ENCODE data around the gene FBXO42.
"Not testable (repeated sequence)": the region's sequence is repeated elsewhere in the genome, so short reads cannot be mapped to it uniquely, and the experiment has no call there.

Gene FBXO42

DNA sequence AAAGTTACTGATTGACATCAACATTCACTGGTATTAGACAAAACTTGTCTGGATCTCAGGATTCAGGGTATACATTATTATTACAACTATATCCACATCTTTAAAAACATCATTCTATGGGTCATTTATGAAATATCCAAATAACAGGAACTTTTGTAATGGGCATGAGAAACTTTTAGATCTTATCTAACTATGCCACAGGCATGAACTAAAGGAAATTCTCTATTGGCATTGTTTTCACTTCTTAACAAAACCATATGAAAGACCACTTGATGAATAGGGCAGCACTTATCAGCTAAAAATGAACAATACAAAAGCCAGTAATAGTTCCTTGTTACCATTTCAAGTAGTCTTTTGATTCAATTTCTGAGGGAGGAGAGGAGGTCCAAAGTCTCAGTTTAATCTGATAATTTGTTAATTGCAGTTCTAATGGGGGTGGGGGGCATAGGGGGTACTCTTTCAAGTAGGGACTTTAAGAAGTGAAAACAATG lies 84.5 kb downstream of the FBXO42 start:
- H3K36me3 Mint-ChIP-seq: no peaks in the 10 kb centered on the region
- no peaks in the 10 kb centered on the region for H3K9me3 Mint-ChIP-seq (ENCODE audit: low read depth)
- peaks cover 25% of the 10 kb centered on the region for H3K4me1 Mint-ChIP-seq (ENCODE audit: low read depth)
- no peak overlapping the region for H3K27ac Mint-ChIP-seq
- H3K4me3 Mint-ChIP-seq: no peak overlapping the region
- H3K27me3 Mint-ChIP-seq: no peaks in the 10 kb centered on the region

DNA sequence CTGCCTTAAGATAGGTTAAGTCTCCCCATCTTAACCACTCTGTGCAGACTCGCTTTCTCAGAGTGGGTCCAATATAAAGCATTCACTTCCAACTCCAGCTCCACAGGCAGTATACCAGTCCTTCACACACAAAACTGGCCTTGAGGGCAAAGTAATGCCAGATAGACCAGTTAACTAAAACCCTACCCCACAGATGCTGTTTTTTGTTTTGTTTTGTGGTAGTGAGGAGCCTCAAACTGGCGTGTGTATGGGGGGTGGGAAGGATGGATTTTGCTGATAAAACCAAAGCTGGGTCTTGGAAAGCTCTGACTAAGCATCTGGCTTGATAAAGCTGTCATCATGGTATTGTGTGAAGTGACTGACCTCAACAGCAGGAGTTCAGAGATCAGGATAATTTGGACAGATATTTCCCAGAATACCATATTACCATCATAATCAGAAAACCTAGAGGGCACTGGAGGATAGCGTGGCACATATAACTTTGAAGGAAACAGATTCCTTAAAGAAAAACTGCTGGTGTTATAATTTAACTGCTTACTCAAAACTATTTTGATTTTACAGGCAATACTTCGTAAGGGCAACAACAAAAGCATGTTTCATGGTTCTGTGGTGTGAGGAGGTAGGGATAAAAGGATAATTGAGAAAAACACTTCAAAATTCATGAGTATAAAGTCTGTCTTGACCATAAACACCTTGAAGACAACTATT lies 85.7 kb downstream of the FBXO42 start:
- Mint-ChIP-seq H3K4me3 (no peak overlapping the region), H3K36me3 (no peaks in the 10 kb centered on the region), H3K9me3 (ENCODE audit: low read depth) (no peaks in the 10 kb centered on the region), H3K4me1 (ENCODE audit: low read depth) (peaks cover 25% of the 10 kb centered on the region), H3K27ac (peak overlapping the region; percentile 23), H3K27me3 (no peaks in the 10 kb centered on the region)

DNA sequence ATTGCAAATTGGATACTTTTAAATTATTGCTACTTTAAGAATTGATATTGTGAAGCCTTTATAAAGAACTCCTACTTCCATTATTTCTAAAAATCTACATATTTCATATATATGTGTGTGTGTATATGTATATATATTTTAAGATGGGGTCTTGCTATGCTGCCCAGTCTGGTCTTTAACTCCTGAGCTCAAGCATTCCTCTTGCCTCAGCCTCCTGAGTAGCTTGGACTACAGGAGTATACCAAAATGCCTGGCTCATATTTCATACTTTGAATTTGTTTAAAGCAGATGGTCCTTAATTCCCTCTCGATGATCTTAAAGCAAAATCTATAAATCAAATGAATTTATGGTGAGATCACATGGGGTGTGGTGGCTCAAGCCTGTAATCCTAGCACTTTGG lies 90.2 kb downstream of the FBXO42 start:
- Mint-ChIP-seq H3K36me3 (no peaks in the 10 kb centered on the region), H3K27me3 (no peaks in the 10 kb centered on the region), H3K4me1 (ENCODE audit: low read depth) (peaks cover 11% of the 10 kb centered on the region), H3K27ac (no peak overlapping the region), H3K4me3 (no peak overlapping the region), H3K9me3 (ENCODE audit: low read depth) (no peaks in the 10 kb centered on the region)

DNA sequence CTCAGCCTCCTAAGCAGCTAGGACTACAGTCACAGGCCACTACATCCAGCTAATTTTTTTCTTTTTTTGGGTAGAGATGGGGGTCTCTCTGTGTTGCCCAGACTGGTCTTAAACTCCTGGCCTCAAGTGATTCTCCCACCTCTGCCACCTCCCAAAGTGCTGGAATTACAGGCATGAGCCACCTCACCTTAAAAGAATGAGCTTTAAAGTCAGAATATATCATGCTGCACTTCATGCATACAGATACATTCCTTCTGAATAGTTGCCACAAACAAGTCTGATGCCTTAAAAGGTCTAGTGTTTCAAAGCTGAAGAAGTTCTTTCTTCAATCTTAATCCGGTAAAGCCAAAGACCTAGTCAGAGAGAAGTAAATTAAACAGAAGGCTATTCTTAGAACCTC lies 91.5 kb downstream of the FBXO42 start:
- Mint-ChIP-seq H3K4me3 (no peak overlapping the region), H3K9me3 (ENCODE audit: low read depth) (no peaks in the 10 kb centered on the region), H3K4me1 (ENCODE audit: low read depth) (peaks cover 3% of the 10 kb centered on the region), H3K27ac (no peak overlapping the region), H3K36me3 (no peaks in the 10 kb centered on the region), H3K27me3 (no peaks in the 10 kb centered on the region)

- Mint-ChIP-seq H3K36me3 (no peaks in the 10 kb centered on the region), H3K9me3 (ENCODE audit: low read depth) (no peaks in the 10 kb centered on the region), H3K27me3 (no peaks in the 10 kb centered on the region), H3K4me1 (ENCODE audit: low read depth) (no peaks in the 10 kb centered on the region), H3K27ac (no peak overlapping the region), H3K4me3 (no peak overlapping the region)
Measured at GRCh38 chr1:16258591-16259135, 93.6 kb downstream of the FBXO42 start.

- no peak overlapping the region for H3K27ac Mint-ChIP-seq
Measured at GRCh38 chr1:16257968-16258367, 94.3 kb downstream of the FBXO42 start.

DNA sequence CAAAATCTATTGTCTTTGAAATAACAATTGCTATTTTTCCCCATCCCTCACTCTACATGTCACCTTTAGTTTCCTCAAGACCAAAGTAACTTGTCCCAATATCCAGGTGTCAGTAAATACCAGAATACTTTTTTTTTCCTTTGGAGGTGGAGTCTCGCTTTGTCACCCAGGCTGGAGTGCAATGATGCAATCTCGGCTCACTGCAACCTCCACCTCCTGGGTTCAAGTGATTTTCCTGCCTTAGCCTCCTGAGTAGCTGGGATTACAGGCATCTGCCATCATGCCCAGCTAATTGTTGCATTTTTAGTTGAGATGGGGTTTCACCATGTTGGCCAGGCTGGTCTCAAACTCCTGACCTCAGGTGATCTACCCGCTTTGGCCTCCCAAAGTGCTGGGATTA lies 94.7 kb downstream of the FBXO42 start:
- H3K4me1 Mint-ChIP-seq (ENCODE audit: low read depth); H3K36me3 Mint-ChIP-seq; H3K9me3 Mint-ChIP-seq (ENCODE audit: low read depth); H3K4me3 Mint-ChIP-seq; H3K27ac Mint-ChIP-seq; H3K27me3 Mint-ChIP-seq: not testable (repeated sequence)

More at GRCh38 chr1:16257968-16258367, 94.3 kb downstream of the FBXO42 start:
- H3K9me3 Mint-ChIP-seq (ENCODE audit: low read depth): no peaks in the 10 kb centered on the region
- H3K27me3 Mint-ChIP-seq: no peaks in the 10 kb centered on the region
- H3K36me3 Mint-ChIP-seq: no peaks in the 10 kb centered on the region
- H3K4me3 Mint-ChIP-seq: no peak overlapping the region
- no peaks in the 10 kb centered on the region for H3K4me1 Mint-ChIP-seq (ENCODE audit: low read depth)

DNA sequence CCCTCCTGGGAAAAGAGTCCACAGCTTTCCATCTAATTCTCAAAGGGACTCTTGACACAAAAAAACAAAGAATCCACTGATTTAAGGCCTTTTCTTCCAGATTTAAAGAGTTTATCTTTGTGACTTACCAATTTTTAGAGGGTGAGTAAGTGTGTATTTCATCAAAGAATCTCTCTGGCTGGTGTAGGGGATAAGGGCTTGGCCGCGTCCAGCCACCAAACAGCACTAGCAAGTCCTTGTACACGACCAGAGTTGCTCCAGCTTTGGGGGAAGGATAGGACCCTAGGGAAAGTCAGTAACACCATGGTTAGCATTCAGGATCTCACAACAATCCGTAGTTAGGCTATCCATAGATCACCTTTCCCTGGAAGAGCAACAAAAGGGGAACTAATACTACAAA lies 95.8 kb downstream of the FBXO42 start:
- Mint-ChIP-seq H3K36me3 (no peaks in the 10 kb centered on the region), H3K27me3 (no peaks in the 10 kb centered on the region), H3K4me1 (ENCODE audit: low read depth) (no peaks in the 10 kb centered on the region), H3K27ac (peak overlapping the region; percentile 66), H3K4me3 (no peak overlapping the region), H3K9me3 (ENCODE audit: low read depth) (no peaks in the 10 kb centered on the region)

DNA sequence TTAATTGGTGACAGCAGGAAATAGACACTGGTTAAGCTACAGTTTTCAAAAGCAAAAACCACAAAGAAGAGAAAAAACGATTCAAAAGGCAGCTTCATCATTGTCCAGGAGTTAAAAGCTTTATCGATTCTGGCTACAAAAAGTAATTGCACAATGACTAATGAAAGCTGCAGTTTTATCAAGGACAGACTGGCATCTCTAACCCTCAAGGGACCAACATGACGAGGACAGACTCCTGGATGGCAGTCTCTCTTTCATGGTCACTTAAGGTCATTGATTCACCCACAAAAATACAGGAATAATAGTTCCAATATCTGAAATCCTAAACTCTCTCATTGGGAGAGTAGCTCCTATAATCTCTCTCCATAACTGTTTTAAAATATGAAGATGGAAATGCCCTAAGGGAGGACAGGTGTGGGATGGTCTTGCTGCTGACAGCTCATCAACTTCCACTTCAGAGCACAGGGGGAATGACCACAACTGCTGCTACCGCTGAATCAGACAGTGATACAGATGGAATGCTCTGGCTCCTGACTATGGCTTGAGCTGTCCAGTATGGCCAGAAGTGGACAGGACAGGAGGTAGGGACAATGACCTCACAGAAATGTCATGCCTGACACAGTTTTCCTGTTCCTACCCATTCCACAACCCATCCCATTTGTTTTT lies 97.9 kb downstream of the FBXO42 start:
- Mint-ChIP-seq H3K4me3 (no peak overlapping the region), H3K27ac (peak overlapping the region; percentile 75)

GRCh38 chr1:16253332-16253922 lies 98.9 kb downstream of the FBXO42 start:
- Mint-ChIP-seq H3K9me3 (ENCODE audit: low read depth) (no peaks in the 10 kb centered on the region), H3K27ac (peak overlapping the region; percentile 75), H3K4me3 (no peak overlapping the region), H3K4me1 (ENCODE audit: low read depth) (peaks cover 18% of the 10 kb centered on the region), H3K36me3 (no peaks in the 10 kb centered on the region), H3K27me3 (no peaks in the 10 kb centered on the region)

More for the DNA sequence above, 97.9 kb downstream of the FBXO42 start:
- no peaks in the 10 kb centered on the region for H3K9me3 Mint-ChIP-seq (ENCODE audit: low read depth)
- H3K27me3 Mint-ChIP-seq: no peaks in the 10 kb centered on the region
- no peaks in the 10 kb centered on the region for H3K36me3 Mint-ChIP-seq
- peaks cover 8% of the 10 kb centered on the region for H3K4me1 Mint-ChIP-seq (ENCODE audit: low read depth)

DNA sequence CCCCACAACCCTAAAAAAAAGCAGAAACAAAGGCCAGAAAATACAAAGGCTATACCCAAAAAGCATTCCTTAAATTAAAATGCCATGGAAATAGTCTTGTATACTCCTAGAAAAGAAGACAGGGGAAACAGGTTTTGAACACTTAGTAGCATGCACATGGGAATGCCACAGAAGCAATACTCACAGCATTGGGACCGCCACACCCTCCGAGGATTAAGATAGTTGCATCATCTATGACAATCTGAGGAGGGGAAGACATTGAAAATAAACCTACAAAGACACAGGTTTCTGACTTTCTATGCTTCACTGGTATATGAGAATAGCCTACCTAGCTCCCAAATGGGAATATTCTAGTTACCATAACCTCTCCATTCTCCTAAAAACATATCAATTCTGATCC lies 99.4 kb downstream of the FBXO42 start:
- Mint-ChIP-seq H3K27me3 (no peaks in the 10 kb centered on the region), H3K36me3 (no peaks in the 10 kb centered on the region), H3K4me1 (ENCODE audit: low read depth) (peaks cover 19% of the 10 kb centered on the region), H3K4me3 (no peak overlapping the region), H3K27ac (no peak overlapping the region), H3K9me3 (ENCODE audit: low read depth) (no peaks in the 10 kb centered on the region)

- H3K27ac Mint-ChIP-seq: no peak overlapping the region
- no peaks in the 10 kb centered on the region for H3K36me3 Mint-ChIP-seq
- H3K4me3 Mint-ChIP-seq: no peak overlapping the region
- H3K9me3 Mint-ChIP-seq (ENCODE audit: low read depth): no peaks in the 10 kb centered on the region
- no peaks in the 10 kb centered on the region for H3K27me3 Mint-ChIP-seq
- peaks cover 19% of the 10 kb centered on the region for H3K4me1 Mint-ChIP-seq (ENCODE audit: low read depth)
Measured at GRCh38 chr1:16251381-16251780, 100.9 kb downstream of the FBXO42 start.

GRCh38 chr1:16250524-16251251 lies 101.6 kb downstream of the FBXO42 start:
- H3K4me1 Mint-ChIP-seq (ENCODE audit: low read depth): peaks cover 19% of the 10 kb centered on the region
- H3K9me3 Mint-ChIP-seq (ENCODE audit: low read depth): no peaks in the 10 kb centered on the region
- no peaks in the 10 kb centered on the region for H3K27me3 Mint-ChIP-seq
- no peaks in the 10 kb centered on the region for H3K36me3 Mint-ChIP-seq
- H3K4me3 Mint-ChIP-seq: no peak overlapping the region
- no peak overlapping the region for H3K27ac Mint-ChIP-seq

DNA sequence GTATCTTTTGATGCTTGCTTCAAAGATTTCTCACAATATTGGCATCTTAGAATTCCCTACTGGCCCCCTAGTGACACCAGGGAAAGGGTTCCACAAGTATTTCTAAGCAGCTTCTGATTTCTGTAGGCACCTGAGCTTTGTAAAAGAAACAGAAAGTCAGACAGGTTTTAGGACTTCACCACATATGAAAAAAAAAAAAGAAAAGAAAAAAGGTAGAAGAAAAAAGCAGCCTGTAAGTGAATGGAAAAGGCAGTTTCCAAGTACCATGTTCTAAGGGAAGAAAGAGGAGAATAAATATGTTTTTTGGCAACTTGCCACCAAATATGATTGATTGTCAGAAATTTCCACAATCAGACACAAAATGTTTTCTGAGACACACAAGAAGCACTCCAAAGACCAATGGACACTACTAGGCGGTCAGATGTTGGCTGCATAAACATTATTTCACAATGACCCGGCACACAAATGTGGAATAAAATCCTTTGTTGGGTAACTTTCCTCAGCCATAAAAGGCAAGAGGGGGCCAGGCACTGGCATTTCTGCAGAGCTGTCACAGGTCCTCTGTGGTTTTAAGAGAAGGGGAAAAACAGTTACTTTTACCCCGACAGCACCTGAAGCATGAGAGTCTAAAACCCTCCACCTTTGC lies 102.6 kb downstream of the FBXO42 start:
- H3K9me3 Mint-ChIP-seq (ENCODE audit: low read depth): no peaks in the 10 kb centered on the region
- peak overlapping the region; percentile 6 for H3K27ac Mint-ChIP-seq
- H3K4me3 Mint-ChIP-seq: no peak overlapping the region
- no peaks in the 10 kb centered on the region for H3K36me3 Mint-ChIP-seq
- H3K27me3 Mint-ChIP-seq: no peaks in the 10 kb centered on the region
- peaks cover 19% of the 10 kb centered on the region for H3K4me1 Mint-ChIP-seq (ENCODE audit: low read depth)

Measured in activated naive CD8-positive, alpha-beta T cell (primary cell).